ENCODE data around the gene RANBP1. TPM values are rescaled to one million over a fixed set of nuclear protein-coding genes. Genes with fewer than 3 reads are reported as not detected.

The RANBP1 gene
- total RNA-seq, 3 donors from 2014 or later: 58.4 to 102 (median 66.0) TPM

DNA sequence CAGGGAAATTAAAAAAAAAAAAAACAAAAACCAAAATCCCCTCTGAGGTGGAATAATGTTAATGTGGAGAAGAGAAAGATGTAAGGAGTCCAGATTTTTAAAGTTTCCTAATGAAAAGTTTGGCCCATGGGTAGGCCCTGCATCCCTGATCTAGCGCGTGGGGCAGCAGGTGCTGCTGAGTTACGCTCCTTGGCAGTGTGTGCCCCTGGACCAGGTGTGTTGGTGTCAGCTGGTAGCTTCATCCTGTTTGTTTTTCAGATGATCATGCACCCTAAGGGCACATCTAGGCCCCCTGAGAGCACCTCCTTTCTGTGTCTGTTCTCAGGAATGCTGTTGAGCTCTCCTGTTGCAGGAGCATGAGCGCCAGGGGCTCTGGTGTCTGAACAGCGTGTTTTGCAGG, 29.1 kb upstream of the RANBP1 start:
- TF ChIP-seq, protein P1, sequence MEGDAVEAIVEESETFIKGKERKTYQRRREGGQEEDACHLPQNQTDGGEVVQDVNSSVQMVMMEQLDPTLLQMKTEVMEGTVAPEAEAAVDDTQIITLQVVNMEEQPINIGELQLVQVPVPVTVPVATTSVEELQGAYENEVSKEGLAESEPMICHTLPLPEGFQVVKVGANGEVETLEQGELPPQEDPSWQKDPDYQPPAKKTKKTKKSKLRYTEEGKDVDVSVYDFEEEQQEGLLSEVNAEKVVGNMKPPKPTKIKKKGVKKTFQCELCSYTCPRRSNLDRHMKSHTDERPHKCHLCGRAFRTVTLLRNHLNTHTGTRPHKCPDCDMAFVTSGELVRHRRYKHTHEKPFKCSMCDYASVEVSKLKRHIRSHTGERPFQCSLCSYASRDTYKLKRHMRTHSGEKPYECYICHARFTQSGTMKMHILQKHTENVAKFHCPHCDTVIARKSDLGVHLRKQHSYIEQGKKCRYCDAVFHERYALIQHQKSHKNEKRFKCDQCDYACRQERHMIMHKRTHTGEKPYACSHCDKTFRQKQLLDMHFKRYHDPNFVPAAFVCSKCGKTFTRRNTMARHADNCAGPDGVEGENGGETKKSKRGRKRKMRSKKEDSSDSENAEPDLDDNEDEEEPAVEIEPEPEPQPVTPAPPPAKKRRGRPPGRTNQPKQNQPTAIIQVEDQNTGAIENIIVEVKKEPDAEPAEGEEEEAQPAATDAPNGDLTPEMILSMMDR (IDR thresholded peaks at IDR 0.05): no peak

GRCh38 chr22:20087319-20088262, 28.3 kb upstream of the RANBP1 start:
- ATAC-seq: no peak
- Histone ChIP-seq H3K36me3 (ENCODE audit: low read depth) (peaks cover 21% of the 10 kb centered on the region), H3K4me1 (ENCODE audit: low read depth) (peaks cover 7% of the 10 kb centered on the region), H3K4me3 (no peak overlapping the region), H3K9me3 (no peaks in the 10 kb centered on the region)
- intact Hi-C loops (cut with DNase I, micrococcal nuclease): no loop called here
- DNase-seq: peak in 2 of 3 donors; percentile 16 to 37
- TF ChIP-seq, protein P1 (IDR thresholded peaks at IDR 0.05): no peak

More for the DNA sequence above, 29.1 kb upstream of the RANBP1 start:
- peaks cover 14% of the 10 kb centered on the region for H3K4me1 ChIP-seq (ENCODE audit: low read depth)
- H3K36me3 ChIP-seq (ENCODE audit: low read depth): peaks cover 15% of the 10 kb centered on the region
- intact Hi-C loops (cut with DNase I, micrococcal nuclease): no loop called here
- no peaks in the 10 kb centered on the region for H3K9me3 ChIP-seq
- H3K4me3 ChIP-seq: no peak overlapping the region
- DNase-seq (peak in 2 of 3 donors; percentile 2 to 6), ATAC-seq (no peak)

- intact Hi-C loops (cut with DNase I, micrococcal nuclease): no loop called here
- TF ChIP-seq, protein P1 (IDR thresholded peaks at IDR 0.05): no peak
These were observed 27.6 kb upstream of the RANBP1 start for GRCh38 chr22:20088263-20088648.

GRCh38 chr22:20089226-20089976, 26.5 kb upstream of the RANBP1 start:
- TF ChIP-seq, protein P1 (IDR thresholded peaks at IDR 0.05): no peak
- intact Hi-C loops (cut with DNase I, micrococcal nuclease): no loop called here

More at GRCh38 chr22:20088263-20088648, 27.6 kb upstream of the RANBP1 start:
- no peak overlapping the region for H3K4me3 ChIP-seq
- no peaks in the 10 kb centered on the region for H3K9me3 ChIP-seq
- no peak for ATAC-seq
- peak in 2 of 3 donors; percentile 14 to 20 for DNase-seq
- peaks cover 3% of the 10 kb centered on the region for H3K4me1 ChIP-seq (ENCODE audit: low read depth)
- H3K36me3 ChIP-seq (ENCODE audit: low read depth): peaks cover 25% of the 10 kb centered on the region

DNA sequence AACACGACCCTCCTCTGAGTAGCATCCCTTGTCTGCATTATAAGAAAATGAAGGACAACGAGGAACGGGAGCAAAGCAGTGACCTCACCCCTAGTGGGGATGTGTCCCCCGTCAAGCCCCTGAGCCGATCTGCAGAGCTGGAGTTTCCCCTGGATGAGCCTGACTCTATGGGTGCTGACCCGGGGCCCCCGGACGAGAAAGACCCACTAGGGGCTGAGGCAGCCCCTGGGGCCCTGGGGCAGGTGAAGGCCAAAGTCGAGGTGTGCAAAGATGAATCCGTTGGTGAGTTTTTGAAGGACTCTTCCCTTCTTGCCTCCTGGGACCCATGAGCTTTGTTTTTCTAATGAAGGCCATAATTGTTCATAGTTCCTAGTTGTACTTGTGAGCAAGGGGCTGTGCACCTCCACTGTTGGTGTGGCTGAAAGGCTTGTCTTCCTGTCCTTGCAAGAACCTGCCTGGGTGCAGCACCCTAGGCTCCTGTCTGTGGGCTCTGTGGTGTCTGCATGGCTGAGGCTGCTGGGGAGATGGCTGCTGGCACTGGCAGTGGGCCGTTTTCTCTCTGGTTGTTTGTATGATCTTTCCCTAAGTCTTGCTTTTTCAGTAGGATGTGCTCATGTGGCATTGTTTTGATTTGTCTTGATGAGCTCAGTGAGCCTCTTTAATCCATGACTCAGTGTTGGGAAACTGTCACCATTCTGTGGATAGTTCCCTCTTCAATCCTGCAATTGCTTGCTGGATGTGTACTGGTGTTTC, 25.8 kb upstream of the RANBP1 start:
- TF ChIP-seq, protein P1 (IDR thresholded peaks at IDR 0.05): no peak
- no peaks in the 10 kb centered on the region for H3K9me3 ChIP-seq
- H3K4me3 ChIP-seq: no peak overlapping the region
- ATAC-seq: no peak
- no peaks in the 10 kb centered on the region for H3K4me1 ChIP-seq (ENCODE audit: low read depth)
- H3K36me3 ChIP-seq (ENCODE audit: low read depth): peaks cover 25% of the 10 kb centered on the region
- intact Hi-C loops (cut with DNase I, micrococcal nuclease): no loop called here
- DNase-seq: peak in 2 of 3 donors; percentile 7 to 36

More at GRCh38 chr22:20089226-20089976, 26.5 kb upstream of the RANBP1 start:
- H3K4me1 ChIP-seq (ENCODE audit: low read depth): peaks cover 3% of the 10 kb centered on the region
- H3K9me3 ChIP-seq: no peaks in the 10 kb centered on the region
- peaks cover 25% of the 10 kb centered on the region for H3K36me3 ChIP-seq (ENCODE audit: low read depth)
- no peak for ATAC-seq
- DNase-seq: peak in 2 of 3 donors; percentile 8 to 39
- H3K4me3 ChIP-seq: no peak overlapping the region
